SU-DHL-6 (cell line): ENCODE results near the gene AOC1.

Experiments
- H2AFZ ChIP-seq: fragments of 200-600 bp; sonication (generic); 2 replicates; pipeline ENCODE4 v1.6.1; 2014; ENCODE audit warnings: low read depth, mild to moderate bottlenecking, moderate library complexity, mixed read lengths, antibody characterized with exemption, low read length; ENCODE audit not compliant: severe bottlenecking
- H3F3A ChIP-seq: fragments of 200-600 bp; shearing (Covaris generic); 2 replicates; pipeline ENCODE4 v1.6.0; 2016; ENCODE audit warnings: antibody characterized with exemption, mild to moderate bottlenecking; ENCODE audit not compliant: insufficient read depth
- H3K27ac ChIP-seq: fragments of 200-600 bp; sonication (generic); 2 replicates; pipeline ENCODE4 v1.5.1; 2016; ENCODE audit warnings: low read depth, mild to moderate bottlenecking, low read length, moderate library complexity, mixed read lengths
- H3K27me3 ChIP-seq: fragments of 200-600 bp; sonication (generic), shearing (Covaris generic); 2 replicates; pipeline ENCODE4 v1.6.0; 2014; ENCODE audit warnings: mild to moderate bottlenecking, low read length
- H3K36me3 ChIP-seq: fragments of 200-600 bp; sonication (generic); 2 replicates; pipeline ENCODE4 v1.6.1; 2014; ENCODE audit warnings: mild to moderate bottlenecking, low read length, mixed read lengths
- H3K4me2 ChIP-seq: fragments of 300-600, 200-600 bp; shearing (Covaris generic), sonication (generic); 2 replicates; pipeline ENCODE4 v1.6.0; 2014; ENCODE audit warnings: low read length, low read depth, mild to moderate bottlenecking; ENCODE audit not compliant: poor library complexity, severe bottlenecking
- H3K4me3 ChIP-seq: fragments of 200-600 bp; sonication (generic); 2 replicates; pipeline ENCODE4 v1.5.1; 2014; ENCODE audit warnings: antibody characterized with exemption, low read length, mild to moderate bottlenecking, mixed read lengths; ENCODE audit not compliant: insufficient read depth, poor library complexity, severe bottlenecking
- H3K79me2 ChIP-seq: fragments of 200-600 bp; sonication (generic); 2 replicates; pipeline ENCODE4 v1.6.1; 2014; ENCODE audit warnings: mild to moderate bottlenecking, low read length, moderate library complexity; ENCODE audit not compliant: insufficient read depth
- H3K9ac ChIP-seq: fragments of 200-600 bp; sonication (generic); 2 replicates; pipeline ENCODE4 v1.7.0; 2014; ENCODE audit warnings: mild to moderate bottlenecking, low read length
- H3K9me2 ChIP-seq: fragments of 200-600 bp; sonication (generic); replicated peaks from 2 replicates; pipeline ENCODE4 v1.6.1; 2014; ENCODE audit warnings: low read length; ENCODE audit not compliant: insufficient read depth
- H3K9me3 ChIP-seq: fragments of 200-600 bp; sonication (generic); 2 replicates; pipeline ENCODE4 v1.6.1; 2014; ENCODE audit warnings: low read length, mixed read lengths; ENCODE audit not compliant: insufficient read depth
- H4K20me1 ChIP-seq: fragments of 200-600 bp; sonication (generic); 2 replicates; pipeline ENCODE4 v1.6.1; 2014; ENCODE audit warnings: low read depth, mild to moderate bottlenecking, antibody characterized with exemption, low read length, moderate library complexity, mixed read lengths
- CTCF ChIP-seq: fragments of 200-600 bp; sonication (generic); IDR thresholded peaks from one replicate; pipeline ENCODE4 v1.5.1; 2017; ENCODE audit warnings: antibody characterized with exemption, mild to moderate bottlenecking, low read length, moderate library complexity; ENCODE audit not compliant: insufficient read depth, poor library complexity, severe bottlenecking
- EZH2phosphoT487 ChIP-seq: fragments of 200-600 bp; sonication (generic), shearing (Covaris generic); conservative IDR thresholded peaks from 2 replicates; pipeline ENCODE4 v1.6.1; 2018; ENCODE audit warnings: mild to moderate bottlenecking, antibody characterized with exemption, low read length, moderate library complexity, mixed read lengths

Gene AOC1

GRCh38 chr7:150814328-150815001 is 37.9 kb upstream of the AOC1 start:
- no peak overlapping the region for H3K27ac ChIP-seq
- H3K36me3 ChIP-seq: no peaks in the 10 kb centered on the region
- no peaks in the 10 kb centered on the region for H3K9me2 ChIP-seq
- H2AFZ ChIP-seq: no peak overlapping the region
- H3K9ac ChIP-seq: no peak overlapping the region
- H3K79me2 ChIP-seq: no peaks in the 10 kb centered on the region
- no peak for TF ChIP-seq EZH2phosphoT487
- TF ChIP-seq CTCF: no peak
- no peaks in the 10 kb centered on the region for H3K27me3 ChIP-seq
- H3K4me2 ChIP-seq: no peak overlapping the region
- H4K20me1 ChIP-seq: no peaks in the 10 kb centered on the region
- H3K9me3 ChIP-seq: no peaks in the 10 kb centered on the region
- H3F3A ChIP-seq: no peaks in the 10 kb centered on the region
- H3K4me3 ChIP-seq: no peak overlapping the region

GRCh38 chr7:150818971-150819370 is 33.3 kb upstream of the AOC1 start:
- no peaks in the 10 kb centered on the region for H3K9me2 ChIP-seq
- no peak overlapping the region for H3K4me2 ChIP-seq
- H3F3A ChIP-seq: no peaks in the 10 kb centered on the region
- TF ChIP-seq CTCF: no peak
- TF ChIP-seq EZH2phosphoT487: no peak
- H3K4me3 ChIP-seq: no peak overlapping the region
- no peaks in the 10 kb centered on the region for H3K79me2 ChIP-seq
- H3K27me3 ChIP-seq: no peaks in the 10 kb centered on the region
- H3K36me3 ChIP-seq: no peaks in the 10 kb centered on the region
- H3K9ac ChIP-seq: no peak overlapping the region
- no peaks in the 10 kb centered on the region for H4K20me1 ChIP-seq
- H3K27ac ChIP-seq: no peak overlapping the region
- no peaks in the 10 kb centered on the region for H3K9me3 ChIP-seq
- H2AFZ ChIP-seq: no peak overlapping the region

- Histone ChIP-seq H3K36me3 (no peaks in the 10 kb centered on the region), H3F3A (no peaks in the 10 kb centered on the region), H2AFZ (no peak overlapping the region), H3K9me2 (no peaks in the 10 kb centered on the region), H3K9me3 (no peaks in the 10 kb centered on the region), H3K27me3 (no peaks in the 10 kb centered on the region), H3K9ac (no peak overlapping the region), H3K79me2 (no peaks in the 10 kb centered on the region), H3K27ac (no peak overlapping the region), H3K4me2 (no peak overlapping the region), H4K20me1 (no peaks in the 10 kb centered on the region), H3K4me3 (no peak overlapping the region)
- TF ChIP-seq EZH2phosphoT487: no peak
These were observed 32.2 kb upstream of the AOC1 start for GRCh38 chr7:150820148-150820547.

- H3K27ac ChIP-seq: no peak overlapping the region
These were observed 31.6 kb upstream of the AOC1 start for GRCh38 chr7:150820578-150821198.

More at GRCh38 chr7:150820578-150821198, 31.6 kb upstream of the AOC1 start:
- H3K27me3 ChIP-seq: no peaks in the 10 kb centered on the region
- H3F3A ChIP-seq: no peaks in the 10 kb centered on the region
- H3K36me3 ChIP-seq: no peaks in the 10 kb centered on the region
- H3K4me3 ChIP-seq: no peak overlapping the region
- no peaks in the 10 kb centered on the region for H3K9me2 ChIP-seq
- H4K20me1 ChIP-seq: no peaks in the 10 kb centered on the region
- H3K4me2 ChIP-seq: no peak overlapping the region
- H3K79me2 ChIP-seq: no peaks in the 10 kb centered on the region
- H3K9ac ChIP-seq: no peak overlapping the region
- no peaks in the 10 kb centered on the region for H3K9me3 ChIP-seq
- TF ChIP-seq CTCF (no peak), EZH2phosphoT487 (no peak)
- no peak overlapping the region for H2AFZ ChIP-seq
